ENCODE results near the gene S1PR3.

S1PR3 gene

GRCh38 chr9:88969646-88970373, 21.5 kb upstream of the S1PR3 start:
- no peak for DNase-seq (ENCODE audit: low spot score)

- DNase-seq (ENCODE audit: low spot score) = no peak
These were observed 19.9 kb upstream of the S1PR3 start for GRCh38 chr9:88971131-88971960.

- no peak for DNase-seq (ENCODE audit: low spot score)
These were observed 18.9 kb upstream of the S1PR3 start for GRCh38 chr9:88972401-88972800.

GRCh38 chr9:88973281-88974045, 17.8 kb upstream of the S1PR3 start:
- DNase-seq (ENCODE audit: low spot score) = no peak

GRCh38 chr9:88974641-88975040, 16.6 kb upstream of the S1PR3 start:
- no peak for DNase-seq (ENCODE audit: low spot score)

GRCh38 chr9:88975966-88976889, 15.0 kb upstream of the S1PR3 start:
- no peak for DNase-seq (ENCODE audit: low spot score)

- no peak for DNase-seq (ENCODE audit: low spot score)
These were observed 14.4 kb upstream of the S1PR3 start for GRCh38 chr9:88976890-88977257.

GRCh38 chr9:88978034-88978433, 13.2 kb upstream of the S1PR3 start:
- no peak for DNase-seq (ENCODE audit: low spot score)

GRCh38 chr9:88979021-88979420, 12.2 kb upstream of the S1PR3 start:
- no peak for DNase-seq (ENCODE audit: low spot score)

- DNase-seq (ENCODE audit: low spot score) = no peak
These were observed 11.5 kb upstream of the S1PR3 start for GRCh38 chr9:88979791-88980190.

GRCh38 chr9:88980740-88981203, 10.5 kb upstream of the S1PR3 start:
- DNase-seq (ENCODE audit: low spot score) = peak; percentile 54

GRCh38 chr9:88983865-88984542, 7.3 kb upstream of the S1PR3 start:
- DNase-seq (ENCODE audit: low spot score) = no peak

GRCh38 chr9:88984543-88984883, 6.8 kb upstream of the S1PR3 start:
- DNase-seq (ENCODE audit: low spot score) = no peak

- DNase-seq (ENCODE audit: low spot score) = no peak
These were observed 5.7 kb upstream of the S1PR3 start for GRCh38 chr9:88985616-88986015.

GRCh38 chr9:88986776-88987175, 4.5 kb upstream of the S1PR3 start:
- DNase-seq (ENCODE audit: low spot score) = no peak

- DNase-seq (ENCODE audit: low spot score) = no peak
These were observed 3.6 kb upstream of the S1PR3 start for GRCh38 chr9:88987661-88988060.

- peak; percentile 57 for DNase-seq (ENCODE audit: low spot score)
These were observed 2.2 kb upstream of the S1PR3 start for GRCh38 chr9:88988796-88989641.

GRCh38 chr9:88990041-88990728, 1.1 kb upstream of the S1PR3 start:
- no peak for DNase-seq (ENCODE audit: low spot score)

GRCh38 chr9:88990729-88991065, 571 bp upstream of the S1PR3 start:
- DNase-seq (ENCODE audit: low spot score) = no peak

- DNase-seq (ENCODE audit: low spot score) = peak; percentile 51
These were observed 1.3 kb downstream of the S1PR3 start for GRCh38 chr9:88992556-88992955.

Measured in AG08396 (cell line).